CD14-positive monocyte (primary cell): ENCODE results near the gene DDIAS. TPM values are rescaled to one million over a fixed set of nuclear protein-coding genes. Genes with fewer than 3 reads are reported as not detected.
A peak's percentile ranks its signal among the peaks of the same experiment; 100 is the strongest.

ENCODE experiments used
- DNase-seq, 3 donors: peaks; one replicate each; pipeline ENCODE4 v3.0.0-alpha.2; 2011 to 2022
- H2AFZ ChIP-seq: 2 replicates; pipeline ENCODE4 v1.6.0; 2012; ENCODE audit warnings: mild to moderate bottlenecking, low read depth, low read length, inconsistent platforms; ENCODE audit not compliant: insufficient read depth, poor library complexity, severe bottlenecking
- H3K27ac ChIP-seq, 2 donors: 1 replicate in 1 of 2; 2 replicates in 1 of 2; pipeline ENCODE4 v1.5.1; 2012 to 2013; ENCODE audit warnings: low read length in 2 of 2, control low read depth in 1 of 2, inconsistent platforms in 1 of 2, low read depth in 1 of 2, mild to moderate bottlenecking in 1 of 2
- H3K27me3 ChIP-seq, 2 donors: one replicate each; pipeline versions ENCODE4 v1.6.0 to v1.6.1; 2011 to 2013; ENCODE audit warnings: low read length in 2 of 2; ENCODE audit not compliant: control insufficient read depth in 2 of 2, insufficient read depth in 2 of 2
- H3K36me3 ChIP-seq, 2 donors: replicated peaks in 1 of 2; 1 replicate in 1 of 2; 2 replicates in 1 of 2; pipeline versions ENCODE4 v1.5.1 to v1.6.1; 2012 to 2013; ENCODE audit warnings: low read length in 2 of 2, control low read depth in 1 of 2, inconsistent platforms in 1 of 2, mild to moderate bottlenecking in 1 of 2; ENCODE audit not compliant: insufficient read depth in 2 of 2, control insufficient read depth in 1 of 2
- H3K4me1 ChIP-seq, 2 donors: 1 replicate in 1 of 2; 2 replicates in 1 of 2; pipeline versions ENCODE4 v1.5.1 to v1.6.1; 2012 to 2013; ENCODE audit warnings: low read length in 2 of 2, control low read depth in 1 of 2, inconsistent platforms in 1 of 2, mild to moderate bottlenecking in 1 of 2, moderate library complexity in 1 of 2; ENCODE audit not compliant: insufficient read depth in 2 of 2, control insufficient read depth in 1 of 2
- H3K4me2 ChIP-seq: replicated peaks from 2 replicates; pipeline ENCODE3; 2012; ENCODE audit warnings: low read length, moderate library complexity, mild to moderate bottlenecking; ENCODE audit not compliant: poor library complexity, severe bottlenecking; ENCODE audit errors: extremely low read depth
- H3K4me3 ChIP-seq, 3 experiments: fragments of 200-600 bp in 1 of 3; sonication (generic) in 1 of 3; replicated peaks in 1 of 3; 1 replicate in 2 of 3; 2 replicates in 1 of 3; pipeline ENCODE4 v1.5.1; 2011 to 2013; ENCODE audit warnings: low read length in 3 of 3, mild to moderate bottlenecking in 3 of 3, control low read depth in 2 of 3, low read depth in 2 of 3, inconsistent platforms in 1 of 3, moderate library complexity in 1 of 3
- H3K79me2 ChIP-seq: 2 replicates; pipeline ENCODE4 v1.6.0; 2012; ENCODE audit warnings: mild to moderate bottlenecking, control low read depth, inconsistent platforms, low read length, moderate library complexity; ENCODE audit not compliant: insufficient read depth
- H3K9ac ChIP-seq: 2 replicates; pipeline ENCODE4 v1.6.0; 2017; ENCODE audit warnings: low read length, mild to moderate bottlenecking; ENCODE audit not compliant: insufficient read depth, poor library complexity, severe bottlenecking
- H3K9me3 ChIP-seq, 2 donors: replicated peaks in 1 of 2; 1 replicate in 1 of 2; 2 replicates in 1 of 2; pipeline versions ENCODE4 v1.5.1 to v1.6.1; 2012 to 2013; ENCODE audit warnings: low read length in 2 of 2, control low read depth in 1 of 2; ENCODE audit not compliant: control insufficient read depth in 1 of 2, insufficient read depth in 1 of 2
- H4K20me1 ChIP-seq: 2 replicates; pipeline ENCODE4 v1.6.0; 2012; ENCODE audit warnings: mild to moderate bottlenecking, low read length, control low read depth, moderate library complexity; ENCODE audit not compliant: insufficient read depth
- H3K27ac Mint-ChIP-seq, 7 donors: one replicate each; pipeline ENCODE4 v1.8.0; 2020; ENCODE audit warnings: mild to moderate bottlenecking in 7 of 7, mixed read lengths in 7 of 7, moderate library complexity in 6 of 7, inconsistent platforms in 2 of 7
- H3K27me3 Mint-ChIP-seq, 3 donors: one replicate each; pipeline ENCODE4 v1.8.0; 2021 to 2022; ENCODE audit warnings: low read depth in 3 of 3, mild to moderate bottlenecking in 3 of 3, mixed read lengths in 3 of 3, moderate library complexity in 3 of 3, inconsistent platforms in 1 of 3
- H3K36me3 Mint-ChIP-seq, 2 donors: one replicate each; pipeline ENCODE4 v1.8.0; 2020; ENCODE audit warnings: mixed read lengths in 2 of 2, inconsistent platforms in 1 of 2, mild to moderate bottlenecking in 1 of 2
- H3K4me1 Mint-ChIP-seq: one replicate; pipeline ENCODE4 v1.8.0; 2020; ENCODE audit warnings: mild to moderate bottlenecking, mixed read lengths
- H3K4me3 Mint-ChIP-seq, 2 donors: one replicate each; pipeline ENCODE4 v1.8.0; 2020; ENCODE audit warnings: mild to moderate bottlenecking in 2 of 2, mixed read lengths in 2 of 2, moderate library complexity in 1 of 2
- H3K9me3 Mint-ChIP-seq, 7 donors: one replicate each; pipeline ENCODE4 v1.8.0; 2020 to 2022; ENCODE audit warnings: mixed read lengths in 7 of 7, mild to moderate bottlenecking in 6 of 7, moderate library complexity in 6 of 7, inconsistent platforms in 2 of 7
- WGBS: methylation state at CpG from one replicate; pipeline ENCODE4 v1.1.5; 2013; ENCODE audit warnings: missing lambda C conversion rate; ENCODE audit not compliant: insufficient coverage; 5-methylcytosine and 5-hydroxymethylcytosine counted together
- intact Hi-C, 2 donors: fragments of 100-400 bp; cut with micrococcal nuclease; formaldehyde crosslinking; loops; one replicate each; pipeline versions ENCODE4 v1.15.0 to v1.15.1; 2023
- polyA plus RNA-seq, 3 donors: library from polyadenylated mRNA; depleted of rRNA in 1 of 3; unstranded in 2 of 3; stranded (reverse) in 1 of 3; fragments of 300-500 nt in 2 of 3; fragments of >200 nt in 1 of 3; fragmentation: Illumina TruSeq in 2 of 3; gene quantifications; 1 replicate in 2 of 3; 2 replicates in 1 of 3; pipeline ENCODE4 v1.2.3, GENCODE V29; 2012 to 2021
- TF ChIP-seq, protein P1 (sequence below): fragments of 200-600 bp; IDR thresholded peaks from one replicate; pipeline ENCODE4 v1.8.0; 2022; ENCODE audit warnings: antibody characterized with exemption, mild to moderate bottlenecking

The DDIAS gene
- polyA plus RNA-seq, 3 donors: 6.0 to 14.1 (median 13.5) TPM

- Histone ChIP-seq H3K36me3 (peaks cover 37 to 44% of the 10 kb centered on the region in 2 donors), H3K9ac (no peak overlapping the region), H2AFZ (no peak overlapping the region), H3K4me1 (no peaks in the 10 kb centered on the region), H3K79me2 (no peaks in the 10 kb centered on the region), H3K27ac (no peak overlapping the region), H3K27me3 (no peaks in the 10 kb centered on the region), H3K4me2 (no peak overlapping the region), H3K9me3 (no peaks in the 10 kb centered on the region), H3K4me3 (no peak overlapping the region), H4K20me1 (no peaks in the 10 kb centered on the region)
- TF ChIP-seq, protein P1, sequence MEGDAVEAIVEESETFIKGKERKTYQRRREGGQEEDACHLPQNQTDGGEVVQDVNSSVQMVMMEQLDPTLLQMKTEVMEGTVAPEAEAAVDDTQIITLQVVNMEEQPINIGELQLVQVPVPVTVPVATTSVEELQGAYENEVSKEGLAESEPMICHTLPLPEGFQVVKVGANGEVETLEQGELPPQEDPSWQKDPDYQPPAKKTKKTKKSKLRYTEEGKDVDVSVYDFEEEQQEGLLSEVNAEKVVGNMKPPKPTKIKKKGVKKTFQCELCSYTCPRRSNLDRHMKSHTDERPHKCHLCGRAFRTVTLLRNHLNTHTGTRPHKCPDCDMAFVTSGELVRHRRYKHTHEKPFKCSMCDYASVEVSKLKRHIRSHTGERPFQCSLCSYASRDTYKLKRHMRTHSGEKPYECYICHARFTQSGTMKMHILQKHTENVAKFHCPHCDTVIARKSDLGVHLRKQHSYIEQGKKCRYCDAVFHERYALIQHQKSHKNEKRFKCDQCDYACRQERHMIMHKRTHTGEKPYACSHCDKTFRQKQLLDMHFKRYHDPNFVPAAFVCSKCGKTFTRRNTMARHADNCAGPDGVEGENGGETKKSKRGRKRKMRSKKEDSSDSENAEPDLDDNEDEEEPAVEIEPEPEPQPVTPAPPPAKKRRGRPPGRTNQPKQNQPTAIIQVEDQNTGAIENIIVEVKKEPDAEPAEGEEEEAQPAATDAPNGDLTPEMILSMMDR: no peak
- Mint-ChIP-seq H3K9me3 (peaks cover 0 to 16% (median 0%) of the 10 kb centered on the region in 7 donors), H3K27me3 (no peaks in the 10 kb centered on the region), H3K4me1 (no peaks in the 10 kb centered on the region), H3K27ac (peak overlapping the region in 1 of 7 donors; percentile 6), H3K4me3 (no peak overlapping the region), H3K36me3 (peaks cover 48 to 49% of the 10 kb centered on the region in 2 donors)
- no CpG with 5 or more reads among the region's 3 CpGs for WGBS
- intact Hi-C loops: no loop called here
- DNase-seq: no peak
Observed at GRCh38 chr11:82936261-82936660, 34.7 kb downstream of the DDIAS start.

GRCh38 chr11:82937554-82937953 lies 36.0 kb downstream of the DDIAS start:
- Histone ChIP-seq H3K4me3 (no peak overlapping the region), H3K79me2 (no peaks in the 10 kb centered on the region), H2AFZ (no peak overlapping the region), H3K27me3 (no peaks in the 10 kb centered on the region), H3K4me1 (no peaks in the 10 kb centered on the region), H3K27ac (no peak overlapping the region), H3K9ac (no peak overlapping the region), H3K9me3 (peaks cover 0 to 4% of the 10 kb centered on the region in 2 donors), H4K20me1 (no peaks in the 10 kb centered on the region), H3K4me2 (no peak overlapping the region), H3K36me3 (peaks cover 24 to 31% of the 10 kb centered on the region in 2 donors)
- WGBS: no CpG with 5 or more reads among the region's 2 CpGs
- H3K36me3 Mint-ChIP-seq: peaks cover 35 to 36% of the 10 kb centered on the region in 2 donors
- H3K4me3 Mint-ChIP-seq: no peak overlapping the region
- intact Hi-C loops: no loop called here
- H3K27ac Mint-ChIP-seq: no peak overlapping the region
- no peaks in the 10 kb centered on the region for H3K4me1 Mint-ChIP-seq
- H3K27me3 Mint-ChIP-seq: no peaks in the 10 kb centered on the region
- H3K9me3 Mint-ChIP-seq: peaks cover 0 to 23% (median 2%) of the 10 kb centered on the region in 7 donors
- TF ChIP-seq, protein P1: no peak
- DNase-seq: no peak
